ENCODE data around the gene EEPD1. TPM values are rescaled to one million over a fixed set of nuclear protein-coding genes. Genes with fewer than 3 reads are reported as not detected.

The EEPD1 gene
- total RNA-seq, 4 donors from 2014 or later, result 1.8 to 18.4 (median 11.2) TPM

DNA sequence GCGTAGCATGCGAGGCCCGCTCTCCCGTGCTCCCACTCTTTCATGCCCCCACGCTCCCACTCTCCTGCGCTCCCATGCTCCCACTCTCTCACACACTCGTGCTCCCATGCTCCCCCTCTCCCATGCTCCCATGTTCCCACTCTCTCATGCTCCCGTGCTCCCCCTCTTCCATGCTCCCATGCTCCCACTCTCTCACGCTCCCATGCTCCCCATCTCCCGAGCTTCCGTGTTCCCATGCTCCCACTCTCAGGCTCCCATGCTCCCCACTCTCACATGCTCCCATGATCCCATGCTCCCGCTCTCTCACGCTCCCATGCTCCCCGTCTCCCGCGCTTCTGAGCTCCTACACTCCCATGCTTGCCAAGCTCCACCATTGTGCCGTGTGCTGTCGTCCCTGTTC is 152.2 kb downstream of the EEPD1 start:
- TF ChIP-seq POLR2A (IDR thresholded peaks at IDR 0.05), result no peak
- TF ChIP-seq, protein P1, sequence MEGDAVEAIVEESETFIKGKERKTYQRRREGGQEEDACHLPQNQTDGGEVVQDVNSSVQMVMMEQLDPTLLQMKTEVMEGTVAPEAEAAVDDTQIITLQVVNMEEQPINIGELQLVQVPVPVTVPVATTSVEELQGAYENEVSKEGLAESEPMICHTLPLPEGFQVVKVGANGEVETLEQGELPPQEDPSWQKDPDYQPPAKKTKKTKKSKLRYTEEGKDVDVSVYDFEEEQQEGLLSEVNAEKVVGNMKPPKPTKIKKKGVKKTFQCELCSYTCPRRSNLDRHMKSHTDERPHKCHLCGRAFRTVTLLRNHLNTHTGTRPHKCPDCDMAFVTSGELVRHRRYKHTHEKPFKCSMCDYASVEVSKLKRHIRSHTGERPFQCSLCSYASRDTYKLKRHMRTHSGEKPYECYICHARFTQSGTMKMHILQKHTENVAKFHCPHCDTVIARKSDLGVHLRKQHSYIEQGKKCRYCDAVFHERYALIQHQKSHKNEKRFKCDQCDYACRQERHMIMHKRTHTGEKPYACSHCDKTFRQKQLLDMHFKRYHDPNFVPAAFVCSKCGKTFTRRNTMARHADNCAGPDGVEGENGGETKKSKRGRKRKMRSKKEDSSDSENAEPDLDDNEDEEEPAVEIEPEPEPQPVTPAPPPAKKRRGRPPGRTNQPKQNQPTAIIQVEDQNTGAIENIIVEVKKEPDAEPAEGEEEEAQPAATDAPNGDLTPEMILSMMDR (IDR thresholded peaks at IDR 0.05), result no peak
- Histone ChIP-seq H3K4me1 (peaks cover 0 to 6% of the 10 kb centered on the region in 2 donors), H3K9me3 (no peaks in the 10 kb centered on the region), H3K36me3 (no peaks in the 10 kb centered on the region), H3K27ac (no peak overlapping the region), H3K27me3 (no peaks in the 10 kb centered on the region), H3K4me3 (no peak overlapping the region)
- no peak for DNase-seq
- intact Hi-C loops (cut with DNase I; ENCODE audit: low total_unique reads), result loop anchor here (5.0 kb wide), 1 partner anchor 323 kb away; no protein-coding TSS in a partner anchor

DNA sequence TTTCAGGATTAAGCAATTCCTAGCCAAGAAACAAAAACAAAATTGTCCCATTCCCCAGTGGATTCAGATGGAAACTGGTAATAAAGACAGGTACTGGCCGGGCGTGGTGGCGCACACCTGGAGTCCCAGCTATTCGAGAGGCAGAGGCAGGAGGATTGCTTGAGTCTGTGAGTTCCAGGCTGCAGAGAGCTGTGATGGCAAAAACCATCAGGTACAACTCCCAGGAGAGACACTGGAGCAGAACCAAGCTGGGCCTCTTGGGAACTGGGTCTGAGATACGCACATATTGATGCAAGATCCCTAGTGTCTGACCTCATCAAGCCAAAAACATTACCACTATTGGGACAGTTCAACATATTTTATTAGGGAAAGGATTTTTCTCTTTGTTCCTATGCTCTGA is 152.6 kb downstream of the EEPD1 start:
- intact Hi-C loops (cut with DNase I; ENCODE audit: low total_unique reads), result loop anchor here (5.0 kb wide), 1 partner anchor 323 kb away; no protein-coding TSS in a partner anchor
- no peaks in the 10 kb centered on the region for H3K9me3 ChIP-seq
- DNase-seq, result no peak
- TF ChIP-seq POLR2A (IDR thresholded peaks at IDR 0.05), result no peak
- no peak overlapping the region for H3K27ac ChIP-seq
- no peaks in the 10 kb centered on the region for H3K36me3 ChIP-seq
- peaks cover 0 to 6% of the 10 kb centered on the region in 2 donors for H3K4me1 ChIP-seq
- no peak overlapping the region for H3K4me3 ChIP-seq
- H3K27me3 ChIP-seq, result no peaks in the 10 kb centered on the region

DNA sequence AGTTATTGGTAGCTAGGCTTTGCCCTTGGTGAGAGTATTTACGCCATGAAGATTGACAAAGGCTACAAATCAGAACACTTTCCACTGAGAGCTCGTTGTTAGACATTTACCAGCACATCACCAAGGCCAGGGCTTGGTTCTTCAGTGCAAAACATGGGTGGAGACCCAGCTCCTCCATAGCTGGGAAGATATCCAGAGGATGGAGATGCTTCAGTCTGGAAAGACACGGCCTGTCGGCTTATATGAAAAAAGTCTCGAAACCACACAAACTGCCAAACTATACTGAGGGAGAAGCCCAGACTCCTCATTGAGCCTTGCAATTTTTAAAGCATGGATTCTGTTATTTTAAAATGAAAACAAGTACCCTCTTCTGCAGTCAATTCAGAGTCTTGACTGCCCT is 153.2 kb downstream of the EEPD1 start:
- TF ChIP-seq POLR2A (IDR thresholded peaks at IDR 0.05), result no peak
- Histone ChIP-seq H3K4me1 (peaks cover 0 to 6% of the 10 kb centered on the region in 2 donors), H3K27ac (no peak overlapping the region), H3K36me3 (no peaks in the 10 kb centered on the region), H3K27me3 (no peaks in the 10 kb centered on the region), H3K4me3 (no peak overlapping the region), H3K9me3 (no peaks in the 10 kb centered on the region)
- intact Hi-C loops (cut with DNase I; ENCODE audit: low total_unique reads), result loop anchor here (5.0 kb wide), 1 partner anchor 324 kb away; no protein-coding TSS in a partner anchor
- no peak for DNase-seq

DNA sequence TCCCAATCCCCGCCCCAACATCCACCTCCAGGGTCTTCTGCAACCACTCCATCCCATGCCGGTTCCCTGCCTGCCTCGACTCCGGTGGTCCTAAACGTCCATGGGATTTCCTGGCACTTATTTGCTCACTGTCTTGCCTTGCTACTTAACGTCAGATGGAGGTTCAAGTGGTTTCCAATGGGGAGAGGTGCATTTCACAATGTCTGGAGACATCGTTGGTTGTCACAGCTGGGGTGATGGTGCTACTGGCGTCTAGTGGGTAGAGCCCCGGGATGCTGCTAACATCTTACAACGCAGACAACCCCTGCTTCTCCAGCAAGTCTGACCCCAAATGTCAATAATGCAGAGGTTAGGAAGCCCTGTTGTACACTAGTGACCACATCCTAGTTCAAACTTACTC is 153.7 kb downstream of the EEPD1 start:
- Histone ChIP-seq H3K4me3 (no peak overlapping the region), H3K27ac (no peak overlapping the region), H3K9me3 (no peaks in the 10 kb centered on the region), H3K36me3 (no peaks in the 10 kb centered on the region), H3K27me3 (no peaks in the 10 kb centered on the region), H3K4me1 (peaks cover 0 to 6% of the 10 kb centered on the region in 2 donors)
- DNase-seq, result no peak
- intact Hi-C loops (cut with DNase I; ENCODE audit: low total_unique reads), result loop anchor here (5.0 kb wide), 1 partner anchor 324 kb away; no protein-coding TSS in a partner anchor
- no peak for TF ChIP-seq POLR2A (IDR thresholded peaks at IDR 0.05)
- TF ChIP-seq, protein P1 (IDR thresholded peaks at IDR 0.05), result no peak

DNA sequence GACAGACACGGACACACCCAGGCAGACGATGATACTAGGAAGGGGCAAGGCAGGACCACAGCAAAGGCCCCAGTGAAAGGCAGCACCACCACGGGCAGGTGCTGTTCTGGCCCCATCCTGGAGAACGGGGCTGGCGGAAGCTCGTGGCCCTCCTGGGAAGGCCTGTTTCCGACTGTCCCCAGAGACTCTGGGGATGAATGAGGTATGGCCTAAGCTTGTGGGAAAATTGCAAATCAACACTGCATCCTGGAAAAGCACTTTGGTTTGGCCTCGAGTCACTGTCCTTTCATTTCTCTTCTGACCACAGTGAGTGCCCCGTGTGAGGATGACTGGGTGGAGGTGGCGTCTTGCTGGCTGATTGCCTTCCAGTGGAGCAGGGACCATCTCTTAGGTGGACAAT is 155.0 kb downstream of the EEPD1 start:
- H3K4me3 ChIP-seq, result no peak overlapping the region
- H3K36me3 ChIP-seq, result no peaks in the 10 kb centered on the region
- intact Hi-C loops (cut with DNase I; ENCODE audit: low total_unique reads), result loop anchor here (5.0 kb wide), 1 partner anchor 326 kb away; no protein-coding TSS in a partner anchor
- TF ChIP-seq, protein P1 (IDR thresholded peaks at IDR 0.05), result no peak
- no peak for TF ChIP-seq POLR2A (IDR thresholded peaks at IDR 0.05)
- peaks cover 0 to 6% of the 10 kb centered on the region in 2 donors for H3K4me1 ChIP-seq
- no peak overlapping the region for H3K27ac ChIP-seq
- H3K9me3 ChIP-seq, result no peaks in the 10 kb centered on the region
- DNase-seq, result no peak
- H3K27me3 ChIP-seq, result no peaks in the 10 kb centered on the region

DNA sequence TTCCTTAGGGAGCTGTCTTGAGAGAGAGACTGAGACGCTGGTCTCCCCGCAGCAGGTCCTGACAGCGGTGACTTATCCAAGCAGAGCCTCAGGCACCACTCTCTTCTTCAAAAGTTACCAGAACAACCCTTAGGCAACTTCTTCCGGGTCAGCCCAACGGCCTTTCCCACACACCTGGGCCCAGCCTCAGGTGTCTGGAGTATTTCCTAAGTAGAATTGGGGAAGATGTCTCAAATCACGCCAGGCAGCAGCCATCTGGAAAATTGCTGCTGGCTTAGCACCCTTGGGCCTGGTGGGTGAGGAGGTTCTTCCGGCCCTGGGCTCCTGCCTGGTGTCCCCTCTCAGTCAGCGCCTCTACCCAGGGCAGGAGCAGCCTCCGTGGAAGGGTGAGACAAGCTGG is 156.2 kb downstream of the EEPD1 start:
- DNase-seq, result no peak
- Histone ChIP-seq H3K36me3 (no peaks in the 10 kb centered on the region), H3K27ac (no peak overlapping the region), H3K27me3 (no peaks in the 10 kb centered on the region), H3K9me3 (no peaks in the 10 kb centered on the region), H3K4me1 (no peaks in the 10 kb centered on the region), H3K4me3 (no peak overlapping the region)
- intact Hi-C loops (cut with DNase I; ENCODE audit: low total_unique reads), result loop anchor here (5.0 kb wide), 1 partner anchor 327 kb away; no protein-coding TSS in a partner anchor
- TF ChIP-seq, protein P1 (IDR thresholded peaks at IDR 0.05), result no peak
- no peak for TF ChIP-seq POLR2A (IDR thresholded peaks at IDR 0.05)

All from uterus (tissue), 4 donors.